Mucosa of descending colon (tissue), 3 donors: ENCODE data around the gene GABBR2. TPM values are rescaled to one million over a fixed set of nuclear protein-coding genes. Genes with fewer than 3 reads are reported as not detected.

Experiments
- ATAC-seq: fragments of 200-7000 bp; cut with Tn5 transposase; one replicate; pipeline ENCODE4 v1.9.1; 2020; ENCODE audit warnings: mild to moderate bottlenecking, moderate library complexity
- DNase-seq, 3 donors: peaks; one replicate each; pipeline ENCODE4 v3.0.0-alpha.2; 2020
- H3K36me3 ChIP-seq: fragments of 200-600 bp; one replicate; pipeline ENCODE4 v1.8.0; 2021; ENCODE audit warnings: low read depth, mild to moderate bottlenecking
- H3K4me1 ChIP-seq: fragments of 200-600 bp; one replicate; pipeline ENCODE4 v1.8.0; 2021; ENCODE audit warnings: low read depth, mild to moderate bottlenecking
- H3K4me3 ChIP-seq: fragments of 200-600 bp; one replicate; pipeline ENCODE4 v1.8.0; 2021; ENCODE audit warnings: mild to moderate bottlenecking
- H3K9me3 ChIP-seq: fragments of 200-600 bp; one replicate; pipeline ENCODE4 v1.8.0; 2021; ENCODE audit warnings: mild to moderate bottlenecking
- intact Hi-C, 2 donors: fragments of 100-400 bp; cut with DNase I in 1 of 2; cut with micrococcal nuclease in 1 of 2; formaldehyde crosslinking; loops; one replicate each; pipeline versions ENCODE4 v1.11.0 to v1.11.1; 2022; cut with DNase I, micrococcal nuclease
- total RNA-seq, 3 donors: library from RNA; stranded (reverse); fragmentation: NEBNext Ultra II Directional in 2 of 3; extraction: Animal tissue kit (Norgen Biotek cat#: 25700) in 2 of 3; gene quantifications; one replicate each; pipeline versions ENCODE4 v1.2.1 to v1.2.4, GENCODE V29; 2021 to 2023
- TF ChIP-seq, protein P1 (sequence below): fragments of 200-600 bp; IDR thresholded peaks from one replicate; pipeline ENCODE4 v1.8.0; 2022; ENCODE audit warnings: antibody characterized with exemption, mild to moderate bottlenecking
- donor health status: DM: no; HTN: no; CAD: no; lungs with moderate emphysema.
- donor health status: DM: no; HTN: no; CAD: no.
- donor health status: DM: no; HTN: yes; CAD: no.

Gene GABBR2
- total RNA-seq, 3 donors from 2014 or later: 0.35 TPM; not detected in 2

DNA sequence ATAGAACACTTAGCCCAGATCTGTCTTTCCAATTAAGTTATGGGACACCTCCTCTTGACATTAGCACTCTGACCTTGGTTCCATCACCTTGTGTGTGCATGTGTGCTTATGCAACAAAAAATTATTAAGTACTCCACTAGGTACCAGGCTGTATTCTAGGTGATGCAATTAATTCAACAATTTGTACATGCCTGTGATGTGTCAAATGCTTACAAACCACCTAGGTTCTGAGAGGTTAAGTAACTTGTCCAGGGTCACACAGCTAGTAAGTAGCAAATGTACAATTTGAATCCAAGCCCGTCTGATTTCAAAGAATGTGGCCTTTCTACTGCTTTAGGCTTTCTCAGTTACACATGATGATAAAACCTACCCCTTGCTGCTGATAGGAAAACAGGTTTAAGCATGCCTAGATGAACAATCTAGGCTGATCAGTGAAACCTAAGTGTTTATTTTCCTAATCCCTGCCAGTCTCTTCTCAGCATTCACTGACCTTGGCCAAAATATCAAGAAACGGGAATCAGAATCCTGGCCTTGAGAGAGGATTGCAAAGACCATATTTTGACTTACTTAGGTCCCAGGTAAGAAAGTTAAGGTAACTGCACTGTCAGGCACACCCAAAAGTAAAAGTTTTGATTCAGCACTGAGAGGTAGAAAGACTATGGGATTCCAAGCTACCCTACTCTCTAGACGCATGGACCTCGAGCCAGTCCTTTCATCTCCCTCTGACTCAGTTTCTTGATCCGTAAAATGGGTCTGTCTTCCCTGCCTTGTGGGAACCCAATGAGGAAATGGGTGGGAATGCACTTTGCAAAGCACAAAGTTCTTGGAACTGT is 454.3 kb downstream of the GABBR2 start:
- intact Hi-C loops: loop anchor here in 1 of 2 donors (10.0 kb wide), 1 partner anchor 180 kb away; no protein-coding TSS in a partner anchor
- Histone ChIP-seq H3K9me3 (no peaks in the 10 kb centered on the region), H3K36me3 (no peaks in the 10 kb centered on the region), H3K4me1 (peaks cover 30% of the 10 kb centered on the region), H3K4me3 (peak overlapping the region; percentile 71)
- ATAC-seq: no peak
- TF ChIP-seq, protein P1, sequence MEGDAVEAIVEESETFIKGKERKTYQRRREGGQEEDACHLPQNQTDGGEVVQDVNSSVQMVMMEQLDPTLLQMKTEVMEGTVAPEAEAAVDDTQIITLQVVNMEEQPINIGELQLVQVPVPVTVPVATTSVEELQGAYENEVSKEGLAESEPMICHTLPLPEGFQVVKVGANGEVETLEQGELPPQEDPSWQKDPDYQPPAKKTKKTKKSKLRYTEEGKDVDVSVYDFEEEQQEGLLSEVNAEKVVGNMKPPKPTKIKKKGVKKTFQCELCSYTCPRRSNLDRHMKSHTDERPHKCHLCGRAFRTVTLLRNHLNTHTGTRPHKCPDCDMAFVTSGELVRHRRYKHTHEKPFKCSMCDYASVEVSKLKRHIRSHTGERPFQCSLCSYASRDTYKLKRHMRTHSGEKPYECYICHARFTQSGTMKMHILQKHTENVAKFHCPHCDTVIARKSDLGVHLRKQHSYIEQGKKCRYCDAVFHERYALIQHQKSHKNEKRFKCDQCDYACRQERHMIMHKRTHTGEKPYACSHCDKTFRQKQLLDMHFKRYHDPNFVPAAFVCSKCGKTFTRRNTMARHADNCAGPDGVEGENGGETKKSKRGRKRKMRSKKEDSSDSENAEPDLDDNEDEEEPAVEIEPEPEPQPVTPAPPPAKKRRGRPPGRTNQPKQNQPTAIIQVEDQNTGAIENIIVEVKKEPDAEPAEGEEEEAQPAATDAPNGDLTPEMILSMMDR: no peak
- no peak for DNase-seq

DNA sequence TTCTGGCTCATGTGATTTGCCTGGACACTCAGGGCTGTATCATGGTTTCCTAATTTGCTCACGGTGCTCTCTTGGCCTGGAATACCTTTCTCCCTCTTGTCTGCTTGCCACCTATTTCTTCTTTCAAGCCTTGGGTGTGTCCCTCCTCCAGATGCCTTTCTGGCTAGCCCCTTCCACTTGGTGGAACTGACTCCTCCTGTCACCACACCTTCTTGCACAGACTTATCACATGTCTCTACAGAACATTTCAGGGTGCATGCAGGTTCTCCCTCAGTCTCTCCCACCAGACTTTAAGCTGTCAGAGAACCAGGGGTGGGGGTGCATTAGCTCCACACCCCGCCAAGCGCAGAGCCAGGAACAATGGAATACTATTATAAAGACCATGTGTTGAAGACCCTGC is 455.2 kb downstream of the GABBR2 start:
- no peak for ATAC-seq
- Histone ChIP-seq H3K36me3 (no peaks in the 10 kb centered on the region), H3K4me1 (peaks cover 36% of the 10 kb centered on the region), H3K4me3 (no peak overlapping the region), H3K9me3 (no peaks in the 10 kb centered on the region)
- no peak for DNase-seq
- intact Hi-C loops: loop anchor here in 1 of 2 donors (10.0 kb wide), 1 partner anchor 179 kb away; no protein-coding TSS in a partner anchor
- TF ChIP-seq, protein P1: no peak

DNA sequence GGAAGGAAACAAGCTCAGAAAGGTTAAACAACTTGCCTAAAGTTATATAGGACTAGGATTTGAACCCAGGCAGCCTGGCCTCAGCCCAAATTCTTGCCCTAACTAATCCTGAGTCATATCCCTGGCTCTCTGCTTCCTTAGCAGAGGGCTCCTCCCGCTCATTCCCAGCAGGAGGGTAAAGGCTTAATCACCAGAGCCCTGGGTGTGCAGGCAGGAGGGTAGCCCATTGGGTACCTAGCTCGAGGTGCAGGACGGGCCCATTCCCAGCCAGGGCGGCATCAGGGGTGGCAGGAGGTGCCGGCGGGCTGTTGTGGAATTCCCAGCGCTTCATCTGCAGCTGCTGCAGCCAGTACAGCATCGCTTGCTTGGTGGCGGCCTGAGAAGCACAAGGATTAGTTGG is 457.2 kb downstream of the GABBR2 start:
- Histone ChIP-seq H3K4me1 (peaks cover 54% of the 10 kb centered on the region), H3K36me3 (no peaks in the 10 kb centered on the region), H3K9me3 (no peaks in the 10 kb centered on the region), H3K4me3 (no peak overlapping the region)
- no peak for DNase-seq
- TF ChIP-seq, protein P1: no peak
- intact Hi-C loops: loop anchor here in 1 of 2 donors (10.0 kb wide), 1 partner anchor 177 kb away; no protein-coding TSS in a partner anchor
- no peak for ATAC-seq

DNA sequence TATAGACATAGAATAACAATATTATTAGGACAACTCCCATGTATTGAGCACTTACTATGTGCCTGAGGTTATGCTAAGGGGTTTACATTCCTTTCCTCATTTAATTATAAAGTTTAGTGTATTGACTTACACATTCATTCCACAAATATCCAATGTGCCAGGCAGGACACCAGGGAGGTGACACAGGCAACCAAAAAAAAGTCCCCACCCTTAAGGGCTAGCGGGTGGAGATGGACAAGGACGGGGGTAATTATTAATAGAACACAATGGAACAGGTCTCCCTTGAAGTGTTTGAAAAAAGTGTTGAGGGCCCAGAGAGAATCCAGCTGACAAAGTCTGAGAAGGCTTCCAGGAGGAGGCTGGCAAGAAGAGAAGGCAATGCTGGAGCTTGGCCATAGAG is 459.0 kb downstream of the GABBR2 start:
- no peak overlapping the region for H3K4me3 ChIP-seq
- peaks cover 53% of the 10 kb centered on the region for H3K4me1 ChIP-seq
- intact Hi-C loops: loop anchor here in 1 of 2 donors (10.0 kb wide), 1 partner anchor 175 kb away; no protein-coding TSS in a partner anchor
- H3K36me3 ChIP-seq: no peaks in the 10 kb centered on the region
- DNase-seq (no peak), ATAC-seq (no peak)
- H3K9me3 ChIP-seq: no peaks in the 10 kb centered on the region
- TF ChIP-seq, protein P1: no peak

DNA sequence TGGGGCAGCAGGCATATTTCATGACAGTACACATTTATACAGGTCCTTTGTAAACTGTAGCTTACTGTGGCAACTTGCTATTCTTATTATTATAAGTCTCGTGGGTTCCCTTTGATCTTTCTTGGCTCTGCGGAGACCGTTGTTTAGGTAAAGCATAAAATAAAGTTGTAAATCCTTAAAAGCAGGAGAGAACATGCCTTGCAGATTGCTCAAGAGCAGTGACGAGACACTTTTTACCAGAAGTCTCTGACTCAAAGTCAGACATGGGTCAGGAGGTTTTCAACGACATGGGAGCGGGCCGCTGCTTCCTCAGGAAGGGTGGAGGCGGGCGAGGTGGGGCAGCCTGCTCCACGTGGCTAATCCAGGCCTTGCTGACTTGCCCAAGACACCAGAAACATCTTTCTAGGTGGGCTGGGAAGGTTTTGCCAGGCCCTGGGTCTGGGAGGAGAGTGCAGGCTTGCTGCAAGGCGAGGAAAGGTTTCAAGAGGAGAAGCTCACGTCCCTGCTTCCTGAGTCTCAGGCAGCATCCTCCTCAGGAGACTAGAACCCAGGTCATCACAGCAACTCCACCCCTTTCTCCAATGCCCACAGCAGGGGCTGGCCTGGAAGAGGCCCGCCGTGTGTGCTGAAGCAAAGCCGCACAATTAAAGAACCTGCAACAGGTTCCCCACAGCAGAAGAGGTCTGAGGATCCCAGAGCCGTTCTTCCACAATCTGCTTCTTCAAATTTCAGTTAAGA is 459.8 kb downstream of the GABBR2 start:
- H3K4me3 ChIP-seq: no peak overlapping the region

More for the DNA sequence above, 459.8 kb downstream of the GABBR2 start:
- TF ChIP-seq, protein P1: no peak
- DNase-seq (peak; percentile 78 to 91 (median 84)), ATAC-seq (peak; percentile 88)
- Histone ChIP-seq H3K4me1 (peaks cover 46% of the 10 kb centered on the region), H3K36me3 (no peaks in the 10 kb centered on the region), H3K9me3 (no peaks in the 10 kb centered on the region)
- intact Hi-C loops: no loop called here
